SK-N-SH (cell line): ENCODE data around the gene FBXO42. TPM values are rescaled to one million over a fixed set of nuclear protein-coding genes. Genes with fewer than 3 reads are reported as not detected.

Experiments used
- CTCF ChIA-PET: fragments of 300-600, 350-600 bp; formaldehyde crosslinking; extraction: SDS; loops from one replicate; lab custom pipeline; 2021; lab: Yijun Ruan, JAX
- POLR2A ChIA-PET: fragments of 350-600 bp; sonication (Branson Sonifier 250); formaldehyde crosslinking; extraction: SDS; loops from one replicate; lab custom pipeline; 2020; ENCODE audit warnings: antibody characterized with exemption, inconsistent platforms; lab: Yijun Ruan, JAX
- DNase-seq: peaks from one replicate; pipeline ENCODE4 v3.0.0; 2012
- H2AFZ ChIP-seq: fragments of 200-600 bp; sonication (generic); 2 replicates; pipeline ENCODE4 v1.8.1; 2016; ENCODE audit warnings: antibody characterized with exemption, mild to moderate bottlenecking, low read depth
- H3F3A ChIP-seq: fragments of 200-600 bp; sonication (generic); replicated peaks from 2 replicates; pipeline ENCODE3; 2016; ENCODE audit warnings: antibody characterized with exemption, mild to moderate bottlenecking; ENCODE audit not compliant: insufficient read depth
- H3K27ac ChIP-seq, 2 experiments: fragments of 200-500 bp in 1 of 2; fragments of 200-600 bp in 1 of 2; sonication (Bioruptor generic) in 1 of 2; sonication (generic), shearing (Covaris generic) in 1 of 2; 2 replicates each; pipeline versions ENCODE4 v1.5.1 to v1.6.1; 2014 to 2016; ENCODE audit warnings: low read depth in 2 of 2, inconsistent platforms in 1 of 2, low read length in 1 of 2, mild to moderate bottlenecking in 1 of 2, mixed read lengths in 1 of 2
- H3K27me3 ChIP-seq: fragments of 200-600 bp; sonication (generic), shearing (Covaris generic); 2 replicates; pipeline ENCODE4 v1.6.1; 2016; ENCODE audit warnings: mixed run types; ENCODE audit not compliant: insufficient read depth
- H3K36me3 ChIP-seq, 2 experiments: fragments of 200-500 bp in 1 of 2; fragments of 200-600 bp in 1 of 2; sonication (Bioruptor generic) in 1 of 2; sonication (generic) in 1 of 2; replicated peaks in 1 of 2; 2 replicates each; pipeline versions ENCODE3 to v1.5.1; 2014 to 2016; ENCODE audit warnings: low read length in 1 of 2, mild to moderate bottlenecking in 1 of 2; ENCODE audit not compliant: insufficient read depth in 2 of 2, control insufficient read depth in 1 of 2
- H3K4me1 ChIP-seq, 2 experiments: fragments of 200-500 bp in 1 of 2; fragments of 200-600 bp in 1 of 2; sonication (Bioruptor generic) in 1 of 2; sonication (generic), shearing (Covaris generic) in 1 of 2; 2 replicates each; pipeline versions ENCODE4 v1.5.1 to v1.6.1; 2014 to 2016; ENCODE audit warnings: low read depth in 1 of 2, low read length in 1 of 2, mixed run types in 1 of 2; ENCODE audit not compliant: insufficient read depth in 2 of 2, control insufficient read depth in 1 of 2
- H3K4me2 ChIP-seq: fragments of 200-600 bp; sonication (generic), shearing (Covaris generic); 2 replicates; pipeline ENCODE4 v1.6.1; 2017; ENCODE audit warnings: mixed run types
- H3K4me3 ChIP-seq, 2 experiments: fragments of 200-500 bp in 1 of 2; fragments of 200-600 bp in 1 of 2; sonication (Bioruptor generic) in 1 of 2; sonication (generic), shearing (Covaris generic) in 1 of 2; 2 replicates each; pipeline versions ENCODE4 v1.5.1 to v1.8.1; 2014 to 2016; ENCODE audit warnings: low read depth in 2 of 2, inconsistent platforms in 1 of 2, low read length in 1 of 2, mild to moderate bottlenecking in 1 of 2, mixed read lengths in 1 of 2, moderate library complexity in 1 of 2
- H3K79me2 ChIP-seq: fragments of 200-600 bp; sonication (generic); 2 replicates; pipeline ENCODE4 v1.8.1; 2017; ENCODE audit warnings: mild to moderate bottlenecking; ENCODE audit not compliant: insufficient read depth
- H3K9ac ChIP-seq: fragments of 200-600 bp; sonication (generic); 2 replicates; pipeline ENCODE4 v1.6.1; 2017; ENCODE audit warnings: mixed run types
- H3K9me2 ChIP-seq: fragments of 200-600 bp; sonication (generic); 2 replicates; pipeline ENCODE4 v1.6.1; 2017; ENCODE audit warnings: mixed run types
- H3K9me3 ChIP-seq: fragments of 200-600 bp; sonication (generic); 2 replicates; pipeline ENCODE4 v1.6.1; 2017; ENCODE audit warnings: mixed run types, mild to moderate bottlenecking, moderate library complexity
- H4K20me1 ChIP-seq: fragments of 200-600 bp; sonication (generic); 2 replicates; pipeline ENCODE4 v1.6.1; 2017; ENCODE audit warnings: mild to moderate bottlenecking, mixed run types; ENCODE audit not compliant: insufficient read depth
- CHD2 ChIP-seq: fragments of 150-350 bp; IDR thresholded peaks from 2 replicates; pipeline ENCODE4 v1.6.1; 2018; ENCODE audit warnings: low read length; ENCODE audit not compliant: partially characterized antibody
- EZH2phosphoT487 ChIP-seq: fragments of 200-600 bp; sonication (generic); IDR thresholded peaks from 2 replicates; pipeline ENCODE4 v1.6.1; 2017; ENCODE audit warnings: low read depth, mixed run types, mild to moderate bottlenecking, antibody characterized with exemption, moderate library complexity, borderline replicate concordance
- FOXM1 ChIP-seq: IDR thresholded peaks from 2 replicates; pipeline ENCODE4 v1.4.0; 2012; ENCODE audit warnings: low read depth, mild to moderate bottlenecking
- MAX ChIP-seq: IDR thresholded peaks from 2 replicates; pipeline ENCODE4 v1.4.0; 2012; ENCODE audit warnings: low read depth
- MXI1 ChIP-seq: IDR thresholded peaks from 2 replicates; pipeline ENCODE4 v1.6.1; 2012; ENCODE audit warnings: mild to moderate bottlenecking, low read depth, low read length, improper control_type of control experiment
- NFIC ChIP-seq: IDR thresholded peaks from 2 replicates; pipeline ENCODE4 v1.4.0; 2012; ENCODE audit warnings: borderline replicate concordance
- PBX3 ChIP-seq: IDR thresholded peaks from 2 replicates; pipeline ENCODE4; 2012
- RAD21 ChIP-seq: IDR thresholded peaks from 2 replicates; pipeline ENCODE4 v1.6.1; 2012; ENCODE audit warnings: mild to moderate bottlenecking, low read length
- RCOR1 ChIP-seq: fragments of 150-350 bp; IDR thresholded peaks from 2 replicates; pipeline ENCODE4 v1.6.1; 2017; ENCODE audit warnings: antibody characterized with exemption, low read length
- REST ChIP-seq: IDR thresholded peaks from 2 replicates; pipeline ENCODE4 v1.6.1; 2012; ENCODE audit warnings: mild to moderate bottlenecking, low read depth, low read length, moderate library complexity
- RXRA ChIP-seq: IDR thresholded peaks from 2 replicates; pipeline ENCODE4 v1.4.0; 2012; ENCODE audit warnings: low read depth, mild to moderate bottlenecking, borderline replicate concordance
- SIN3A ChIP-seq: IDR thresholded peaks from 2 replicates; pipeline ENCODE4 v1.6.1; 2012; ENCODE audit warnings: low read depth, mild to moderate bottlenecking, low read length, moderate library complexity, borderline replicate concordance
- TAF1 ChIP-seq: IDR thresholded peaks from 2 replicates; pipeline ENCODE4 v1.6.1; 2012; ENCODE audit warnings: low read depth, mild to moderate bottlenecking, low read length, moderate library complexity, borderline replicate concordance
- TCF12 ChIP-seq: IDR thresholded peaks from 2 replicates; pipeline ENCODE4 v1.4.0; 2012
- ZBTB33 ChIP-seq: IDR thresholded peaks from 2 replicates; pipeline ENCODE4 v1.4.0; 2012; ENCODE audit warnings: low read depth, borderline replicate concordance
- WGBS: methylation state at CpG from one replicate; pipeline ENCODE4 v1.1.6; 2017; ENCODE audit warnings: low lambda C conversion rate; 5-methylcytosine and 5-hydroxymethylcytosine counted together
- polyA plus RNA-seq, 3 experiments: library from polyadenylated mRNA; depleted of rRNA; stranded (reverse); fragments of >200 nt; gene quantifications; 2 replicates each; pipeline ENCODE4 v1.2.3, GENCODE V29; 2012

Gene FBXO42
- polyA plus RNA-seq, 1 of the 3 experiments (the other 2 are of a cell fraction): 8.6 TPM

GRCh38 chr1:16351994-16352841 is at the start of gene FBXO42 (continued):
- TF ChIP-seq CHD2 (no peak), SIN3A (peak; percentile 56; the same call in 1 of the 2 replicates), MAX (peak; percentile 83; the same call in 1 of the 2 replicates), MXI1 (no peak; the same call in 1 of the 2 replicates), TCF12 (no peak)
- TF ChIP-seq, all 33 proteins: peak for 10

GRCh38 chr1:16398371-16398953 is 46.2 kb upstream of the FBXO42 start:
- 100% methylated on average over 2 of the region's 5 CpGs for WGBS

More at GRCh38 chr1:16398371-16398953, 46.2 kb upstream of the FBXO42 start:
- Histone ChIP-seq H3K9ac (no peak overlapping the region), H3K27ac (no peak overlapping the region), H3K79me2 (peaks cover 30% of the 10 kb centered on the region)
- no peak for DNase-seq
- TF ChIP-seq PBX3 (no peak), NFIC (no peak), ZBTB33 (no peak), FOXM1 (no peak), CHD2 (no peak), REST (no peak), RXRA (no peak), RAD21 (no peak), TAF1 (no peak), TCF12 (no peak), EZH2phosphoT487 (no peak), RCOR1 (no peak)
- TF ChIP-seq, all 33 proteins: peak for 0
- ChIA-PET POLR2A (no interaction called here), CTCF (no interaction called here)
- H3K4me1 ChIP-seq: peaks cover 0 to 12% of the 10 kb centered on the region in 2 experiments; a peak in 3 of 4 replicates
- H3F3A ChIP-seq: peaks cover 2% of the 10 kb centered on the region
- no peak overlapping the region for H2AFZ ChIP-seq
- H3K9me3 ChIP-seq: no peaks in the 10 kb centered on the region
- H4K20me1 ChIP-seq: peaks cover 11% of the 10 kb centered on the region
- H3K27me3 ChIP-seq: no peaks in the 10 kb centered on the region
- H3K36me3 ChIP-seq: peaks cover 12 to 49% of the 10 kb centered on the region in 2 experiments
- no peaks in the 10 kb centered on the region for H3K9me2 ChIP-seq
- no peak overlapping the region for H3K4me2 ChIP-seq
- no peak overlapping the region for H3K4me3 ChIP-seq
